HG03045 (cell line): ENCODE data around the gene WNT8A.

Experiments
- ATAC-seq: cut with Tn5 transposase; IDR thresholded peaks from one replicate; pipeline ENCODE4 v1.9.1; 2021; ENCODE audit warnings: mild to moderate bottlenecking, moderate library complexity; ENCODE audit not compliant: unreplicated experiment

The WNT8A gene

GRCh38 chr5:138138949-138139780 is 55.3 kb downstream of the WNT8A start, which contains the start of gene NME5:
NME5 (minus strand) TSS chr5:138139428; CDS start chr5:138138780, 648 bp downstream.
- peak; percentile 59 for ATAC-seq

GRCh38 chr5:138139781-138140090 is 55.9 kb downstream of the WNT8A start:
- ATAC-seq: no peak

DNA sequence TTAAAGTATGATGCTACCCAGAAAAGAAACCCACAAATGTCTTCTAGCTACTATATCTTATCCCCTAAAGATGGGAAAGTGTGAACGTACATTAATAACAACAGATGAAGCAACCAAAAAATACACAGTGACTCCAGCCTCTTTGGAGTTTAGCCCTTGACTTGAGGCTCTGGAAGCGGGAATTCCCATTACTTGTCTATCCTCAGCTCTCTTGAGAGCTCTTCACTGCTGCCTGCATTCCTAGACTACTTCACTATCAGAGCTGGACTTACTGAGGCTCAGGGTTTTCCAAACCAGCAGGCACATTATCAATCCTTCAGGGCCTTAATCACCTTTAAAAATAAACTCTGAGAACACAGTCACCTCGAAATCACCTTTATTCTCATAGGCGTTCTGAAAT is 56.4 kb downstream of the WNT8A start:
- no peak for ATAC-seq
